G401 (cell line): ENCODE data around the gene CLNS1A. TPM values are rescaled to one million over a fixed set of nuclear protein-coding genes. Genes with fewer than 3 reads are reported as not detected.

Source experiments
- DNase-seq: peaks from one replicate; pipeline ENCODE4 v3.0.0-alpha.2; 2015; ENCODE audit warnings: low spot score
- in situ Hi-C: cut with HindIII; loops from 2 replicates; pipeline ENCODE4 v1.10.0; 2016; ENCODE audit warnings: low sequenced_read_pairs, mixed read lengths
- total RNA-seq: library from RNA; depleted of rRNA; stranded (reverse); fragments of >200 nt; shearing (Covaris generic); gene quantifications from 2 replicates; pipeline ENCODE4 v1.2.3, GENCODE V29; 2014; rRNA removed

Gene CLNS1A
- total RNA-seq, 1 experiment from 2014 or later: 494 TPM

GRCh38 chr11:77568916-77569675 lies 68.5 kb downstream of the CLNS1A start:
- no peak for DNase-seq
- in situ Hi-C loops: no loop called here

- no peak for DNase-seq
- in situ Hi-C loops: no loop called here
These were observed 69.3 kb downstream of the CLNS1A start for GRCh38 chr11:77568306-77568705.

Other genes with a start within 250 kb of the CLNS1A start
- 25.7 and 42.8 TPM in 2 replicates for gene PAK1, start 163.7 kb downstream of the CLNS1A start, total RNA-seq
- 0.47 TPM in 1 of 2 replicates, not detected in the other for gene AQP11, start 47.8 kb downstream of the CLNS1A start, total RNA-seq
- gene RSF1, start 182.9 kb upstream of the CLNS1A start, total RNA-seq: 14.9 and 31.4 TPM in 2 replicates
- gene AAMDC, start 183.3 kb upstream of the CLNS1A start, total RNA-seq: 7.9 and 15.7 TPM in 2 replicates